GM18517 (cell line): ENCODE measurements around the gene TUBGCP2.
A peak's percentile ranks its signal among the peaks of the same experiment; 100 is the strongest.
"Not testable (repeated sequence)": the region's sequence is repeated elsewhere in the genome, so short reads cannot be mapped to it uniquely, and the experiment has no call there.

ENCODE experiments used
- ATAC-seq: cut with Tn5 transposase; IDR thresholded peaks from one replicate; pipeline ENCODE4 v1.9.1; 2021; ENCODE audit warnings: mild to moderate bottlenecking, moderate library complexity; ENCODE audit not compliant: unreplicated experiment

The TUBGCP2 gene

GRCh38 chr10:133249975-133250754 is 58.5 kb downstream of the TUBGCP2 start:
- ATAC-seq: no peak

- ATAC-seq: no peak
Measured at GRCh38 chr10:133249094-133249780, 59.4 kb downstream of the TUBGCP2 start.

- no peak for ATAC-seq
Measured at GRCh38 chr10:133248334-133248715, 60.3 kb downstream of the TUBGCP2 start.

- ATAC-seq: no peak
Measured at GRCh38 chr10:133247681-133248333, 60.9 kb downstream of the TUBGCP2 start.

- no peak for ATAC-seq
Measured at GRCh38 chr10:133246236-133246626, 62.4 kb downstream of the TUBGCP2 start.

GRCh38 chr10:133245439-133246235 is 63.0 kb downstream of the TUBGCP2 start:
- ATAC-seq: no peak

- ATAC-seq: no peak
Measured at GRCh38 chr10:133243593-133243992, 65.1 kb downstream of the TUBGCP2 start.

- no peak for ATAC-seq
Measured at GRCh38 chr10:133242611-133243356, 65.9 kb downstream of the TUBGCP2 start.

- peak; percentile 59 for ATAC-seq
Measured at GRCh38 chr10:133241501-133242205, 67.0 kb downstream of the TUBGCP2 start.

GRCh38 chr10:133239990-133240389 is 68.7 kb downstream of the TUBGCP2 start:
- ATAC-seq: no peak

- ATAC-seq: no peak
Measured at GRCh38 chr10:133238466-133238804, 70.2 kb downstream of the TUBGCP2 start.

GRCh38 chr10:133237588-133238465 is 70.8 kb downstream of the TUBGCP2 start, which contains the start of gene VENTX:
Gene VENTX, plus strand, starts transcription at chr10:133237855. Its CDS starts 60 bp downstream, at chr10:133237915.
- no peak for ATAC-seq

GRCh38 chr10:133237241-133237587 is 71.5 kb downstream of the TUBGCP2 start:
- ATAC-seq: no peak

GRCh38 chr10:133236401-133237240 is 72.1 kb downstream of the TUBGCP2 start:
- ATAC-seq: no peak

GRCh38 chr10:133235932-133236331 is 72.7 kb downstream of the TUBGCP2 start:
- ATAC-seq: no peak

- ATAC-seq: no peak
Measured at GRCh38 chr10:133235265-133235855, 73.3 kb downstream of the TUBGCP2 start.

GRCh38 chr10:133234796-133235195 is 73.9 kb downstream of the TUBGCP2 start:
- ATAC-seq: not testable (repeated sequence)
